Inflammatory macrophage treated with lipopolysaccharide for 1 hour (primary cell): ENCODE measurements around the gene RAD18.

ENCODE experiments used
- DNase-seq, 2 donors: peaks; one replicate each; pipeline ENCODE4 v3.0.0-alpha.2; 2020 to 2022

RAD18 gene

DNA sequence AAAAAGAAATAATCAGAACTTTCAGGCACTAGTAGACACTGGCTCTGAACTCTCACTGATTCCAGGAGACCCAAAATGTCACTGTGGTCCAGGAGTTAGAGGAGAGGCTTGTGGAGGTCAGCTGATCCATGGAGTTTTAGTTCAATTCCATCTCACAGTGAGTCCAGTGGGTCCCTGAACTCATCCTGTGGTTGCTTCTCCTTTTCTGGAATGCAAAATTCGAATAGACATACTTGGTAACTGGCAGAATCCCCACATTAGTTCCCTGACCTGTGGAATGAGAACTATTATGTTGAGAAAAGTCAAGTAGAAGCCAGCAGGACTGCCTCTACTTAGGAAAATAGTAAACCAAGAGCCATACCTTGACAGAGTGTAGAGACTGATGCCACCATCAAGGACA, 106.6 kb downstream of the RAD18 start:
- DNase-seq = no peak

DNA sequence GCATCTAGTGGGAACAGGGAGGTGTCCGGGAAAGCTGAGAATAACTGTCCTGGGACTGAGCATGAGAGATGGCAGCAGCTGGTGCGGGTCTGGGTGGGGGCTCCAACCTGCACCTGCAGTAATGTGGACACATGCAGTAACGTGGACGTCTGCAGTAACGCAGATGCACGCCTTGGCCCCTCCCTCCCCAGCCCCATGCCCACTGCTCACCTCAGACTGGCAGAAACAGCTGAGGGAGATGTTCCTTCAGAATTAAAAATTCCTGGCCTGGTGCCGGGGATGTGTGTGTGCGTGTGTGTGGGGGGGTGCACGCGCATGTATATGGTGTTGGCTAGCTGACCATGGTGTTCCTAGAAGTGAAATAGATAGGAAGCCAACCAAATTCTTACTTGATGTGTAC, 107.2 kb downstream of the RAD18 start:
- DNase-seq = no peak

GRCh38 chr3:8854656-8855055, 108.6 kb downstream of the RAD18 start:
- DNase-seq = no peak

- DNase-seq = no peak
These were observed 110.2 kb downstream of the RAD18 start for GRCh38 chr3:8853081-8853480.

GRCh38 chr3:8852511-8852910, 110.8 kb downstream of the RAD18 start:
- DNase-seq = no peak

GRCh38 chr3:8851703-8852102, 111.6 kb downstream of the RAD18 start:
- no peak for DNase-seq

- no peak for DNase-seq
These were observed 114.6 kb downstream of the RAD18 start for GRCh38 chr3:8848696-8849131.

DNA sequence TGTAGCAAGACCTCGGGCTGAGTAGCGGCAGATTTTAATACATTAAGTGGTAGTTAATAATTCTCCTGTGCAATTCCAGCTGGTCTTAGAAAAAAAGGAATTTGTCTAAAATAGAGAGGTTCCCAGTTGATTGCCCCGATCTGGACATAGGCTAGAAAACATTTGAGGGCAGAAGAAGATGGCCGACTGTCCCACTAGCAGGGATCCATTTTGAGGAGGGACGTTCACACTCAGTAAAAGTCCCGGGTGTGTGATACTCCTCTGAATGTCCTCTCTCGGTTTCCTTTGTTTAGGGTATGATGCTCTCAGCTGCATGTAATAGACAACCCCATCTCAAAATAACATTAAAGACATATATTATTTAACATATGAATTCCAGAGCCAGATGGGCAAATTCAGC, 116.0 kb downstream of the RAD18 start:
- no peak for DNase-seq

- DNase-seq = no peak
These were observed 117.1 kb downstream of the RAD18 start for GRCh38 chr3:8846176-8846575.

DNA sequence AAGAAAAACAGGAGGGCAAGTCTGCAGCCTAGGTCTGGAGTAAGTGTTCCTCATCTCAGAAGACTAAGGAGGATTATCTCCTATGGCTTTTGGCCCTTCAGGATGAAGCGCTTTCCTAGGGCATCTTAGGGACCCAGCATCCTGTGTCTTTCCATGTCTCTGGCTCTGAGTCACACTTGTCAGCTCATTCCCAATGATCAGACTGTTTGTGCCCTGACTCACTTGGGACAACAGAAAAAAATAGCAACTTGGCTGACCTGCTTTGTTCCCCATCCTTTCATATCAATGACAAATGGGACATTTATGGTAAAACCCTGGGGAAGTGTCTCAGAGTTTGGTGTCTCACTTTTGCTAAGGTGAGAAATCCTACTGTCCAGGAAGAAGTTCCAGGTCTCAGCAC, 117.6 kb downstream of the RAD18 start:
- no peak for DNase-seq

GRCh38 chr3:8843347-8843746, 119.9 kb downstream of the RAD18 start:
- DNase-seq = no peak

GRCh38 chr3:8842293-8842692, 121.0 kb downstream of the RAD18 start:
- DNase-seq = no peak

- DNase-seq = no peak
These were observed 121.8 kb downstream of the RAD18 start for GRCh38 chr3:8841472-8841871.

- DNase-seq = no peak
These were observed 122.7 kb downstream of the RAD18 start for GRCh38 chr3:8840556-8840955.

DNA sequence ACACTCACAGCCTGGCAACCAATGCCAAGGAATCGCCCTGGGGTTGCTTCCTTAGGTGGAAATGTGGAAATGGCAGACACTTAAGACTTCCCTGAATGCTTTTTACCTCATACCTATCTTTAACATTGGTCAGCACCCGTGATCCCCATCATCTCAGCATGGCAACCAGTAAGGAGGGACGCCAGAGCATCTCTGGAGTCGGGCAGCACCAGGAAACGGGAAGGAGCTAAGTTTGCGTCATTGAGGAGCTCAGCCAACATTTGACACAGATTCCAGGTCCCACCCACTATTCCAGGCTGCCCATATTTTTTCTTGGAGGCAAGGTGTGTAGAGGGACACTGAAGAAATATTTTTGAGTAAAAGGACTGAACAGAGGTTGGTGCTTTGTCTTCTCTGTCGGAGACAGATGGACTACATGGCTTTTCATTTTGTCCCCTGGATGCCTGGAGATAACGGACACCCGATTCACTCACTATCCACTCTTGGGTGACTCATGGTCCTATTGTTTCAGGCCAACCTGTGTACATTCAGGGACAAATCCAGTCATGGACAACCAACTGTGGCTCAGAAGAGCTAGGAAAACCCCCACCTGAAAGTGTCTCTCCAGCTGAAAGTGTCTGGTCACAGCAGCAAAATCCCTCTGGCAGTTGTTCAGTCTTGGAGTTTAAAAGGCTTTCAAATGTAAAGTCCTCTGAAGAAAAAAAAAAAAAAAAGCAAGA, 123.5 kb downstream of the RAD18 start:
- no peak for DNase-seq

DNA sequence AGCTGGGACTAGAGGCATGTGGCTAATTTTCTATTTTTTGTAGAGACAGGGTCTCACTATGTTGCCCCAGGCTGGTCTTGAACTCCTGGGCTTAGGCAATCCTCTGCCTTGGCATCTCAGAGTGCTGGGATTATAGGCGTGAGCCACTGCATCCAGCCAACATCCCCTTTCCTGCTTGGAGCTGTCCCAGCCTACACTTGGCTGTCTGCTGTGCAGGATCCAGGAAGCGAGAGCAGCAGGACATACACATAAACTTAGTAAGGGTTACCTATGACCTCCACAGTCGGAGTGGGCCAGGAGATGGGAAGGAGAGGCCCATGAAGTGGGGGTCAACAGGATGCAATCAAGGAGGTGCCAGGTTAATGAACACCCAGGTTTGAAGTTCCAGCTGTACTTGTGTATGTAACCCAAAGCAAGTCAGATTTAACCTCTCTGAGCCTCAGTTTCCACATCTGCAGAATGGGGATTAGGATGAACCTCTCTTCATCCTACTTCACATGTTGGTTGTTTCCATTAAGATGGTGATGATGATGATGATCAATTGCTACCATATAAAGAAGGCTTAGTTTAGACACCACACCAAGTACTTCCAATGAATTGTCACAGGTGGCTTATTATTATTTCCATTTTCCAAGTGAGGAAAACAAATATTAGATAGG, 124.4 kb downstream of the RAD18 start:
- DNase-seq = no peak

GRCh38 chr3:8838234-8838633, 125.0 kb downstream of the RAD18 start:
- DNase-seq = no peak

DNA sequence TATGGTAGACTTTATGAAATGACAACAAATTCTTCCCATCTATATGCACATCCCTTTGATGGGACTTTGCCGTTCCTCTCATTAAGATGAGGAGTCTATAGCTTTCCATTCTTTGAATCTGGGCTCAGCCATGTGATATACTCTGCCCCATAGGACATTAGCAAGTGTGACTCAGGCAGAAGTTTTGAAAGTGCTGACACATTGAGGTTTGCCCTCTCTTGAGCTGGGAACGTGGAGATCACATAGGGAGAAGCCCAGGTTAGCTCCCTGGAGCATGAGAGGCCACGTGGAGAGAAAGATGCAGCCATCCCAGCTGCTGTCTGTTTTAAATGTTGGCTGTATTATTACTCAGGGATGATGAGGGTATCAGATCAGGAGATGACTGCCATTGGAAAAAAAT, 126.1 kb downstream of the RAD18 start:
- DNase-seq = no peak

DNA sequence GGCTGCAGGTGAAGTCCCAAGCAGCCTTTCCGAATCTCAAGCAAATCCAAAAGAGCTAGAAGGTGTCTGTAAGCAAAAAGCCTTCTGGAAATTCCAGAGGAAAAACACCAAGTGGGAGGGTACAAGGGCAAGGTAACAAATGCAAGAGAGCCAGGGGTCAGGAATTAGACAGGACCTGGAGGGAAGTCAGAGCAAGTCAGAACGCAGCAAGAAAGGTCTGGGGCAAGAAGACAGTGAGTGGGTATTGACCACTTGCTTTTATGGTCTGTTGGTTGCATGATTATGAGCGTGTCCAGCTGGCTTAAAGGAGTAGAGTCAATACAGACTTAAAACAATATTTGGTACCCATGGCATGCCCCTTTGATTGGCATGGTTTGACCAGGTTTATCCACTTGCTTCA, 127.2 kb downstream of the RAD18 start:
- DNase-seq = no peak

- DNase-seq = no peak
These were observed 127.9 kb downstream of the RAD18 start for GRCh38 chr3:8835385-8835784.

GRCh38 chr3:8834974-8835373, 128.3 kb downstream of the RAD18 start:
- DNase-seq = no peak

GRCh38 chr3:8827641-8828040, 135.6 kb downstream of the RAD18 start:
- no peak for DNase-seq
